ENCODE measurements around the gene TOP1.

GRCh38 chr20:41158082-41158625 lies 129.5 kb downstream of the TOP1 start:
- no peak for TF ChIP-seq SUZ12 (IDR thresholded peaks at IDR 0.05)
- TF ChIP-seq ELF4 (IDR thresholded peaks at IDR 0.05) = no peak
- no peak for TF ChIP-seq HDGF (IDR thresholded peaks at IDR 0.05; ENCODE audit: borderline replicate concordance)
- no peak for TF ChIP-seq L3MBTL2 (conservative IDR thresholded peaks at IDR 0.05)
- no peak for TF ChIP-seq LEF1 (IDR thresholded peaks at IDR 0.05; ENCODE audit: borderline replicate concordance)
- no peak for TF ChIP-seq SP1 (IDR thresholded peaks at IDR 0.05)
- TF ChIP-seq CTBP1 (IDR thresholded peaks at IDR 0.05; ENCODE audit: borderline replicate concordance) = no peak
- TF ChIP-seq FOXA1 (IDR thresholded peaks at IDR 0.05) = no peak
- TF ChIP-seq TARDBP (IDR thresholded peaks at IDR 0.05) = no peak
- no peak for TF ChIP-seq FOXK2 (IDR thresholded peaks at IDR 0.05)
- no peak for TF ChIP-seq FOXM1 (IDR thresholded peaks at IDR 0.05; ENCODE audit: borderline replicate concordance)
- no peak for TF ChIP-seq BHLHE40 (IDR thresholded peaks at IDR 0.05; ENCODE audit: borderline replicate concordance)
- no peak for TF ChIP-seq ZNF384 (IDR thresholded peaks at IDR 0.05)
- TF ChIP-seq NFRKB (IDR thresholded peaks at IDR 0.05) = no peak
